ENCODE results near the gene GPR135.

Gene GPR135

GRCh38 chr14:59422069-59422881 lies 42.9 kb downstream of the GPR135 start:
- FAIRE-seq: no peak

GRCh38 chr14:59419303-59419702 lies 45.9 kb downstream of the GPR135 start:
- FAIRE-seq: no peak

- no peak for FAIRE-seq
Observed at GRCh38 chr14:59417311-59417710, 47.9 kb downstream of the GPR135 start.

GRCh38 chr14:59415836-59416602 lies 49.2 kb downstream of the GPR135 start:
- no peak for FAIRE-seq

All from colon (tissue), 2 donors.